LNCAP (cell line): Measurements from ENCODE around the gene PROKR2.

Source experiments
- TF ChIP-seq, protein P1 (sequence below): fragments of 450-650 bp; IDR thresholded peaks from 2 replicates; pipeline ENCODE4 v1.5.1; 2017; ENCODE audit warnings: mild to moderate bottlenecking

Gene PROKR2

DNA sequence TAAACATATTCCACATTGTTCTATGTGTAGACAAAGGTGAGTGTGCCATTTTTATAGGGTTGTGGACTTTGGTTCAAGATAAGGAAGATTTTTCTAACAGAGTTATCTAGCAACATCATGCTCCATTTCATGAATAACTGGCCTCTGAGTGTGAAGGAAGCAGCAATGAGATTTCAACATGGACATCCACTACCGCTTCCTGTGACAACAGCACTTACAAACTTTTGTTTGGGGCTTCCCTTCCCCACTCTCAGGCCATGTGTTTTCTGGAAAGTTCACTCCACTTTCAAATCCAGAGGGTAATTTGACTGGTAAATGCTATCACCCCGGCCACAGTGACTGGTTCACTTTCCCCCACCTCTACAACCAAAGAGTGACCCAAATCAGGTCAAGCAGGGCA, 38.1 kb upstream of the PROKR2 start:
- TF ChIP-seq, protein P1, sequence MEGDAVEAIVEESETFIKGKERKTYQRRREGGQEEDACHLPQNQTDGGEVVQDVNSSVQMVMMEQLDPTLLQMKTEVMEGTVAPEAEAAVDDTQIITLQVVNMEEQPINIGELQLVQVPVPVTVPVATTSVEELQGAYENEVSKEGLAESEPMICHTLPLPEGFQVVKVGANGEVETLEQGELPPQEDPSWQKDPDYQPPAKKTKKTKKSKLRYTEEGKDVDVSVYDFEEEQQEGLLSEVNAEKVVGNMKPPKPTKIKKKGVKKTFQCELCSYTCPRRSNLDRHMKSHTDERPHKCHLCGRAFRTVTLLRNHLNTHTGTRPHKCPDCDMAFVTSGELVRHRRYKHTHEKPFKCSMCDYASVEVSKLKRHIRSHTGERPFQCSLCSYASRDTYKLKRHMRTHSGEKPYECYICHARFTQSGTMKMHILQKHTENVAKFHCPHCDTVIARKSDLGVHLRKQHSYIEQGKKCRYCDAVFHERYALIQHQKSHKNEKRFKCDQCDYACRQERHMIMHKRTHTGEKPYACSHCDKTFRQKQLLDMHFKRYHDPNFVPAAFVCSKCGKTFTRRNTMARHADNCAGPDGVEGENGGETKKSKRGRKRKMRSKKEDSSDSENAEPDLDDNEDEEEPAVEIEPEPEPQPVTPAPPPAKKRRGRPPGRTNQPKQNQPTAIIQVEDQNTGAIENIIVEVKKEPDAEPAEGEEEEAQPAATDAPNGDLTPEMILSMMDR, result no peak

DNA sequence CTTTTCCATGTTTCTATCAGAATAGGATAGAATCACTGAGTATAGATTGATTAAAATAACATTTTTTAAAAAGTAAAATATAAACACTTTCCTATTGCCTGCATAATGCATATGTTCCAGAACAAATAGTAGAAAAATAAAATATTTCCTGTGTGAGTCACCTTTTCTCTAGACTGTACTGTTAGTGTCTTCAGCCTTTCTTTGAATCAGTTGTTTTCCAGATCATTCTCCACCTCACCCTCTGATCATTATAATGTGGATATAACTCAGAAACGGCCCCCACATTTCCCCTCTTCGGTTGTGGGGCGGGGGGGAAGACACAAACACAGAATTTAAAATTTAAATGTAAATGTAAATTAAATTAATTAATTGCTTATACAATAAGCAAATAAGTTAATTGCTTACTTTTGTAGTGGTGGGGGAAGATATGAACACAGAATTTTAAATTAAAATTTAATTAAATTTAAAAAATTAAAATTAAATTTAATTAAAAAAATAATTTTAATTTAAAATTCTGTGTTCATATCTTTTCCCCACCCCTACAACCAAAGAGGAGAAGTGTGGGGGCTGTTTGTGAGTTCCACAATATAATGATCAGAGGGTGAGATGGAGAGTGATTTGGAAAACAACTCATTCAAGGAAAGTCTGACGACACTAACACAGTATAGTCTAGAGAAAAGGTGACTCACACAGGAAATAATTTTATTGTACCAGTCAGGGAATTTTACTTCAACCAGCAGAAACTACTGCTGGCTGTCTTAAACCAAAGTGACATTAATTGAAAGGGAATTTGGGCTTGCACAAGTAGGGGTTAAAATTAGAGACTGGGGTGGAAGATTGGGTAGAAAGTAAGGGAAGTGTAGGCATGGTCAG, 37.1 kb upstream of the PROKR2 start:
- TF ChIP-seq, protein P1, result no peak

DNA sequence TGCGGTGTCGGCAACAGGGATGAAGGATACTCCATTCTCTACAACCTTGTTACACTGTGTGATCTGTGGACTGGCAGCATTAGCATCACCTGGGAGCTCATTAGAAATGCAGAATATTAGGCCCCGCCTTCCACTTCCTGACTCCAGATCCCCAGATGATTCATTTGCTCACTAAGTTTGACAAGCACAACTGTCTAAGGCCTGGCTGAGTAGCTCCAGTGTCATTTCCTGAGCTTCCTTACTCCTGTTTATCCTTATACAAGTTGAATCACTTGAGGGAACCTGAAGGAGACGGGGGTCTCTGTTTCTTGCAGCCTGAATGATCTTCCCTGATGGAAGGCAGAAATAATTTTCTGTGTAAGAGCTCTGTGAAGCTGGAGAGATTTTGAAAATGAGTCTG, 32.7 kb upstream of the PROKR2 start:
- TF ChIP-seq, protein P1, result no peak

DNA sequence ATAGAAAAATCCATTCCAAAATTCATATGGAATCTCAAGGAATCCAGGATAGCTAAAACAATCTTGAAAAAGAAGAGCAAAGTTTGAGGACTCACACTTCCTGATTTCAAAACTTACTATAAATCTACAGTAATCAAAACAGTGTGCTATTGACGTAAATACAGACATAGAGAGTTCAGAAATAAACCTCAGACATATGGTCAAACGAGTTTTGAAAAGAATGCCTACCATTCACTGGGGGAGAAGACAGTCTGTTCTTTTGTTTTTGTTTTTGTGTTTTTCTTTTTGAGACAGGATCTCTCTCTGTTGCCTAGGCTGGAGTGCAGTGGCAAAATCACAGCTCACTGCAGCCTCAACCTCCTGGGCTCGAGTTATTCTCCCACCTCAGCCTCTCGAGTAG, 25.3 kb upstream of the PROKR2 start:
- TF ChIP-seq, protein P1, result no peak

DNA sequence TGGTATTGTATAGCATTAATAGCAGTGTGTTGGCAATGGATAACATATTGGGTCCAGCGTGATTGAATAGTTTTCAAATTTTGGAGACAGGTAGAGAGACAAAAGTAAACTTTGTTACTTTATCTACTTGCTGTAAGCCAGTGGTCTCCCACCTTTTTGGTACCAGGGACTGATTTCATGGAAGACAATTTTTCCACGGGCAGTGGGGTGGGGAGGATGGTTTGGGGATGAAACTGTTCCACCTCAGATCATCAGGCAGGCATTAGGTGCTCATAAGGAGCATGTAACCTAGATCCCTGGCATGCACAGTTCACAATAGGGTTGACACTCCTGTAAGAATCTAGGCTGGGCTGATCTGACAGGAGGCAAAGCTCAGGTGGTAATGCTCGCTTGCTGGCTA, 14.6 kb upstream of the PROKR2 start:
- TF ChIP-seq, protein P1, result no peak

DNA sequence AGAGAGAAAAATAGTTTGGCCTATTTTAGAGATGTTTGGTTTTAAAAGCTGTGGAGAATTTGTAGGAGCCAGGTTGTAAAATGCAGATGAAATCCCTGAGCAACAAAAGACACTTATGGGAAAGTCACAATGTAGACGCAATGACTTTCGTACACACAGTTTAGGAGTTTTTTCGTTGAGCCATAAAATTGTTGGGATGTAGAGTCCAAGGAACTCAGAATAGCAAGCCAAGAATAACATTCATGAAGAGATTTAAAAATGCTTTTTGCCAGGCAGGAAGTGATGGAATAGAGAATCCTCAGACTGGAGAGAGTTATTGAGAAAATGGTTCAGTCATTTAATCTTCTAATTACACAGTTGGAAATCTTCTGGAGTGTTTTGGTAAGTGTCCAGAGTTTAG, 11.5 kb upstream of the PROKR2 start:
- TF ChIP-seq, protein P1, result no peak

DNA sequence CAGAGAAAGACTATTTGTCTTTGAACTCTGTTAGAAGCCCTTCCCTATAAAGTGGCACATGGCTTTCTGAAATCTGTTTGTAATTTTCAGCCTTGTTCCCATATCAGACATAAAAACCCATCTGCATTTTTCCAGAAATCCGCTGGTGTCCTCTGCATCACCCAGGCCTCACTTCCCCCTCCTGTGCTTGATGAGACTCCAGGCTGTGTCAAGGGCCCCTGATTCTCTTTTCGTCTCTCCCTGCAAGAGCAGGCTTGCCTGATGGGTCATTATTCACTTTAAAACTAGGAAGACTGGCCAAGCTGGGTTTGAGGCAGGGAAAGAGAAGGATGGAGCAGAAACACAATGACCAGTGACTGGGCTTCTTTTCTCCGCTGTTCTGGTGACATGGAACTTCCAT, 10.6 kb upstream of the PROKR2 start:
- TF ChIP-seq, protein P1, result no peak
